Measurements from ENCODE around the gene TWNK. TPM values are rescaled to one million over a fixed set of nuclear protein-coding genes. Genes with fewer than 3 reads are reported as not detected.

The TWNK gene
- total RNA-seq, 2 donors from 2014 or later = 13.6 to 34.2 TPM

DNA sequence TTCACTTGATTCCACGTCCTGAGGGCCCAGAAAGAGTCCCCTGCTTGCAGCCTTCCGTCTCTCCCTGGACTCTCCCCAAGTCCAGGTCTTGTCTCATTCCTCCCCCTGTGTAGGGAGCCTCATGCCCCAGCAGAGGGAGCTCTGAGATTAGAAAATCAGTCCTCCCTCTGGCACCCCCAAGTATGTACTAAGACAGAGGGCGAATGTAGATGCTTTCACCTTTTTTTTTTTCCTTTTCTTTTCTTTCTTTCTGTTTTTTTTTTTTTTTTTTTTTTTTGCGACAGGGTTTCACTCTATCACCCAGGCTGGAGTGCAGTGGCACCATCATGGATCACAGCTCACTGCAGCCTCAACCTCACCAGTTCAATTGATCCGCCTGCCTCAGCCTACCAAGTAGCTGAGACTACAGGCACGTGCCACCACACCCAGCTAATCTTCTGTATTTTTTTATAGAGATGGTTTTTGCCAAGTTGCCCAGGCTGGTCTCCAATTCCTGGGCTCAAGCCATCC is 54.0 kb downstream of the TWNK start:
- H3K36me3 Mint-ChIP-seq = peaks cover 10% of the 10 kb centered on the region
- H3K27ac Mint-ChIP-seq = peak overlapping the region in 1 of 2 donors; percentile 93
- ATAC-seq = peak; percentile 73 to 78

DNA sequence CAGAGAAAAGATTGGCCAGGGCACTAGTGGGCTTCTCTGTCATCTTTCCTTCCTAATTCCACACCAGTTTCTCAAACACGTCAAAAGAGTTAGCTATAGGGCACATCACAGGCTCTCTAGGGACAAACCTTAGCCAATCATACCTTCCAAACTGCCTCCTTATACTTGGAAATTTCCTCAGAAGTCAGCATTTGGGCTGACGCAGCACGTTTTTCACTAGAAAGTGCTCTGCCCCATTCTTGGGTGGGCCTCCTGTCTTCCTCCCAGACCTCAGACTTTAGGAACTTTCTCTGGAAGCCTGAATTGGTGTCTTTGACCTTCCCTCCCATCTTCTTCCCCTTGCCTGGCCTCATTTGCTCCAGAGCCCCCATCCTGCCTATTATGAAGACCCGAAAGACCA is 54.8 kb downstream of the TWNK start:
- Mint-ChIP-seq H3K4me1 (ENCODE audit: low read depth in 2 of 2) (peaks cover 25% of the 10 kb centered on the region in 2 donors), H3K4me3 (peak overlapping the region; percentile 96), H3K27me3 (peaks cover 12 to 13% of the 10 kb centered on the region in 2 donors), H3K9me3 (no peaks in the 10 kb centered on the region), H3K36me3 (peaks cover 13% of the 10 kb centered on the region), H3K27ac (peak overlapping the region; percentile 91 to 93)
- DNase-seq (ENCODE audit: low spot score) = no peak
- ATAC-seq = no peak

More for the DNA sequence above, 54.0 kb downstream of the TWNK start:
- H3K9me3 Mint-ChIP-seq = no peaks in the 10 kb centered on the region
- no peak overlapping the region for H3K4me3 Mint-ChIP-seq
- DNase-seq (ENCODE audit: low spot score) = peak; percentile 77
- peaks cover 25% of the 10 kb centered on the region in 2 donors for H3K4me1 Mint-ChIP-seq (ENCODE audit: low read depth in 2 of 2)
- peaks cover 5 to 6% of the 10 kb centered on the region in 2 donors for H3K27me3 Mint-ChIP-seq

DNA sequence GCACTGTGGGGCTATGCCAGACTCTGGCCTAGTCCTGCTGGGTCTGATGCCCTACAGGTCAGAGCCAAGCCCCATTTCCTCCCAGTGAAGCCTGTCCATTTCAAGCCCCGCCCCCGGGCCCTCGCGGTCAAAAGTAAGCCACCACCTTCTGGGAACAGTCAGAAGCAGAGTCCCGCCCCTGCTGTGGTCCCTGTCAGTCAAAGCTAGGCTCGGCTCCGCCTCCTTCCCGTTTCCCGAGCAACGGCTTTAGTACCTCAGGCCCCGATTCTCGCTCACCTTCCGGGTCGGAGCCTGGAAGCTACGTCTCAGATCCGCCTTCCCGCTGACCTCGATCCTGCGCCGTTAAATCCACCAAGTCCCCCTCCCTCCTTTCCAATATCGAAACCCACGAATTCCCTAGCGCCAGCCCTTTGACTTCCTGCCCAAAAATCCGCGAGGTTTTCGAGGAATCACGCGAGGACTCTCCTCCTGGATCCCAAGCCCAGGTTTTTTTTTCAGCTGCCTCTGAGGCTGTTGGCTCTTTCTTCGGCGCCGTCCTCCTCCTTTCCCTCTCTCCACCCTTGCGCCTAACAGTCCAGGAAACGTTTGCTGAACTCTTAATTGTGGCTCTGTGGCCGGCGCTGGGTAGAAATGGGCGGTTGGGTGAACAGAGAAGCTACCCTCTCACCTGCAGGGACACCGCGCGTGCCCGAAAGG is 55.5 kb downstream of the TWNK start:
- peaks cover 15% of the 10 kb centered on the region in 2 donors for H3K27me3 Mint-ChIP-seq
- DNase-seq (ENCODE audit: low spot score) = peak; percentile 97
- ATAC-seq = peak; percentile 97 to 98
- no peaks in the 10 kb centered on the region for H3K9me3 Mint-ChIP-seq
- peak overlapping the region; percentile 91 to 93 for H3K27ac Mint-ChIP-seq
- peak overlapping the region; percentile 96 for H3K4me3 Mint-ChIP-seq
- H3K36me3 Mint-ChIP-seq = peaks cover 10% of the 10 kb centered on the region
- H3K4me1 Mint-ChIP-seq (ENCODE audit: low read depth in 2 of 2) = peaks cover 25% of the 10 kb centered on the region in 2 donors

DNA sequence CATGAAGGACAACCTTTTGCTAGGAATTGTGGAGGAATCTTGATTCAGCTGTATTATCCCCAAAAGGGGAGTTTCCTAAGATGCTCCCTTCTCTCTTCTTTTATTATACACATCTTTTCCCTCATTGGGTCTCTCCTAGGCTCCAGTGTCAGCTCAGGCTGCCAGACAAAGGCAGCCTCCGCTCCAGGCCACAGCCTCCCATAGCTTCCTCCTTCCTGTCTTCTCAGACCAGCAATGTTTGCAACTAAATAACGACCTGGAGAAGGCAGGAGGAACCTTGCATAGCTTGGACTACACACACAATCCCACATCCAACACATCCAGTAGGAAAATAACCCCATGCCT is 56.0 kb downstream of the TWNK start:
- DNase-seq (ENCODE audit: low spot score) = no peak
- no peak for ATAC-seq
- Mint-ChIP-seq H3K4me1 (ENCODE audit: low read depth in 2 of 2) (peaks cover 26 to 27% of the 10 kb centered on the region in 2 donors), H3K27ac (peak overlapping the region; percentile 91 to 93), H3K4me3 (peak overlapping the region; percentile 96), H3K36me3 (peaks cover 6% of the 10 kb centered on the region), H3K27me3 (peaks cover 19 to 20% of the 10 kb centered on the region in 2 donors), H3K9me3 (no peaks in the 10 kb centered on the region)

Other genes starting within 250 kb of the TWNK start
- gene PAX2, start 242.0 kb upstream of the TWNK start, total RNA-seq = not detected
- gene SLF2, start 74.6 kb upstream of the TWNK start, total RNA-seq = 10 to 100 TPM; 27.8 to 44.3 TPM
- gene SEMA4G, start 18.0 kb upstream of the TWNK start, total RNA-seq = under 1 TPM in 1 of 2 donors, not detected in 1; 0.19 TPM
- gene MRPL43, start within 50 bp of the TWNK start, total RNA-seq = 10 to 100 TPM; 52.3 to 60.7 TPM
- 1 to 10 TPM; 6.2 to 6.4 TPM for gene LZTS2, start 12.3 kb downstream of the TWNK start, total RNA-seq
- gene PDZD7, start 43.6 kb downstream of the TWNK start, total RNA-seq = under 1 TPM; 0.17 to 0.62 TPM
- gene SFXN3, start 43.7 kb downstream of the TWNK start, total RNA-seq = 10 to 100 TPM; 12.5 to 21.1 TPM
- 1 to 10 TPM in 1 of 2 donors, not detected in 1; 1.9 TPM for gene KAZALD1, start 74.4 kb downstream of the TWNK start, total RNA-seq
- gene TLX1, start 143.8 kb downstream of the TWNK start, total RNA-seq = not detected
- gene LBX1, start 241.9 kb downstream of the TWNK start, total RNA-seq = not detected

Data from natural killer cell treated with Interleukin-12 subunit alpha and Interleukin-12 subunit beta and Interleukin-15 and Interleukin-18, amount 100 ng/mL, for 72 hours (primary cell).